Caco-2 (cell line): ENCODE measurements around the gene PIK3CA. TPM values are rescaled to one million over a fixed set of nuclear protein-coding genes. Genes with fewer than 3 reads are reported as not detected.

Source experiments
- BruUV-seq: library from RNA; stranded (reverse); fragments of 400-500 nt; replicated peaks from 2 replicates; lab custom pipeline; 2021; lab: Mats Ljungman, UMichigan
- CTCF ChIA-PET: fragments of 300-600 bp; sonication (Branson Sonifier 250); formaldehyde crosslinking; loops from one replicate; lab custom pipeline; 2022; ENCODE audit warnings: antibody characterized with exemption; lab: Charles Lee
- POLR2A ChIA-PET: fragments of 300-600 bp; sonication (Branson Sonifier 250); formaldehyde crosslinking; loops from one replicate; lab custom pipeline; 2022; ENCODE audit warnings: antibody characterized with exemption; lab: Charles Lee
- DNase-seq, 2 experiments: peaks; one replicate each; pipeline versions ENCODE4 v3.0.0 to v3.0.0-alpha.2; 2020 to 2022
- H3K27me3 ChIP-seq: replicated peaks from 2 replicates; pipeline ENCODE4 v1.6.0; 2011; ENCODE audit warnings: low read length; ENCODE audit not compliant: control insufficient read depth, insufficient read depth
- H3K36me3 ChIP-seq: 2 replicates; pipeline ENCODE4 v1.5.1; 2011; ENCODE audit warnings: low read length; ENCODE audit not compliant: control insufficient read depth, insufficient read depth
- H3K4me1 ChIP-seq: fragments of 250-450 bp; sonication (Bioruptor Pico); 2 replicates; pipeline ENCODE4 v1.5.1; 2020; ENCODE audit warnings: mild to moderate bottlenecking
- H3K4me3 ChIP-seq: 2 replicates; pipeline ENCODE4 v1.5.1; 2011; ENCODE audit warnings: low read depth, mild to moderate bottlenecking, control low read depth, low read length
- H3K9me3 ChIP-seq: fragments of 250-450 bp; sonication (Bioruptor Pico); 2 replicates; pipeline ENCODE4 v1.5.1; 2020; ENCODE audit warnings: mild to moderate bottlenecking, moderate library complexity
- H3K27ac Mint-ChIP-seq: one replicate; pipeline ENCODE4 v1.8.0; 2022; ENCODE audit warnings: mixed read lengths; ENCODE audit not compliant: unreplicated experiment
- H3K27me3 Mint-ChIP-seq: one replicate; pipeline ENCODE4 v1.8.0; 2022; ENCODE audit warnings: mixed read lengths; ENCODE audit not compliant: insufficient read depth, unreplicated experiment
- H3K36me3 Mint-ChIP-seq: one replicate; pipeline ENCODE4 v1.8.0; 2022; ENCODE audit warnings: mild to moderate bottlenecking, mixed read lengths; ENCODE audit not compliant: insufficient read depth, unreplicated experiment
- H3K4me1 Mint-ChIP-seq: one replicate; pipeline ENCODE4 v1.8.0; 2022; ENCODE audit warnings: low read depth, mixed read lengths; ENCODE audit not compliant: unreplicated experiment
- H3K4me3 Mint-ChIP-seq: one replicate; pipeline ENCODE4 v1.8.0; 2022; ENCODE audit warnings: mild to moderate bottlenecking, moderate library complexity, mixed read lengths; ENCODE audit not compliant: unreplicated experiment
- H3K9me3 Mint-ChIP-seq: one replicate; pipeline ENCODE4 v1.8.0; 2022; ENCODE audit warnings: mixed read lengths; ENCODE audit not compliant: unreplicated experiment
- CTCF ChIP-seq, 2 experiments: fragments of 200-600 bp in 1 of 2; IDR thresholded peaks; 1 replicate in 1 of 2; 2 replicates in 1 of 2; pipeline versions ENCODE4 v1.5.1 to v1.8.0; 2011 to 2022; ENCODE audit warnings: antibody characterized with exemption in 1 of 2, control low read depth in 1 of 2, inconsistent platforms in 1 of 2, low read depth in 1 of 2, low read length in 1 of 2, mild to moderate bottlenecking in 1 of 2, moderate library complexity in 1 of 2; ENCODE audit not compliant: insufficient read depth in 1 of 2, severe bottlenecking in 1 of 2, unreplicated experiment in 1 of 2
- intact Hi-C: fragments of 100-400 bp; cut with micrococcal nuclease; formaldehyde crosslinking; loops from one replicate; pipeline ENCODE4 v1.10.0; 2022; ENCODE audit not compliant: unreplicated experiment
- total RNA-seq: library from RNA; stranded (reverse); gene quantifications from 2 replicates; pipeline ENCODE4 v1.2.3, GENCODE V29; 2022

Gene PIK3CA
- total RNA-seq, 1 experiment from 2014 or later, result 10.6 TPM

GRCh38 chr3:179229177-179229576 lies 81.0 kb downstream of the PIK3CA start:
- Histone ChIP-seq H3K36me3 (no peaks in the 10 kb centered on the region), H3K27me3 (no peaks in the 10 kb centered on the region), H3K4me1 (no peaks in the 10 kb centered on the region), H3K9me3 (no peaks in the 10 kb centered on the region), H3K4me3 (no peak overlapping the region)
- Mint-ChIP-seq H3K4me3 (no peak overlapping the region), H3K27me3 (no peaks in the 10 kb centered on the region), H3K4me1 (peaks cover 7% of the 10 kb centered on the region), H3K27ac (no peak overlapping the region), H3K36me3 (peaks cover 15% of the 10 kb centered on the region), H3K9me3 (no peaks in the 10 kb centered on the region)
- no peak for DNase-seq
- intact Hi-C loops, result no loop called here
- CTCF ChIA-PET, result no interaction called here
- no peak for TF ChIP-seq CTCF (IDR thresholded peaks at IDR 0.05; ENCODE audit: insufficient read depth in 1 of 2, low read depth in 1 of 2, low read length in 1 of 2, severe bottlenecking in 1 of 2, unreplicated experiment in 1 of 2)
- no TSS peak for BruUV-seq
- POLR2A ChIA-PET, result no interaction called here

DNA sequence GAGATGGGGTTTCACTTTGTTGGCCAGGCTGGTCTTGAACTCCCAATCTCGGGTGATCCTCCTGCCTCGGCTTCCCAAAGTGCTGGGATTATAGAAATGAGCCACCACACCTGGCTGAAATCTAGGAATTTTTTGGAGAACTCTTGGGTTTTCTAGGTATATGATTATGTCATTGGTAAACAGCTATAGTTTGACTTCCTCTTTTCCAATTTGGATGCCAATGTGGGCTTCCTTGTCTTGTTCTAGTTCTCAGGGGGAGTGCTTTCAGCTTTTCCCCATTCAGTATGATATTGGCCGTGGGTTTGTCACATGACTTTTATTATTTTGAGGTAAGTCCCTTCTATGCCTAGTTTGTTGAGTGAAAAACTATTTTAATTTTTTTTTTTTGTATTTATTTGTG lies 84.9 kb downstream of the PIK3CA start:
- Histone ChIP-seq H3K4me3 (no peak overlapping the region), H3K4me1 (no peaks in the 10 kb centered on the region), H3K9me3 (no peaks in the 10 kb centered on the region), H3K27me3 (no peaks in the 10 kb centered on the region), H3K36me3 (no peaks in the 10 kb centered on the region)
- Mint-ChIP-seq H3K27me3 (no peaks in the 10 kb centered on the region), H3K4me1 (no peaks in the 10 kb centered on the region), H3K27ac (no peak overlapping the region), H3K36me3 (peaks cover 13% of the 10 kb centered on the region), H3K4me3 (no peak overlapping the region), H3K9me3 (no peaks in the 10 kb centered on the region)
- intact Hi-C loops, result no loop called here
- no peak for TF ChIP-seq CTCF (IDR thresholded peaks at IDR 0.05; ENCODE audit: insufficient read depth in 1 of 2, low read depth in 1 of 2, low read length in 1 of 2, severe bottlenecking in 1 of 2, unreplicated experiment in 1 of 2)
- DNase-seq, result no peak
- BruUV-seq, result no TSS peak
- CTCF ChIA-PET, result no interaction called here
- POLR2A ChIA-PET, result no interaction called here

DNA sequence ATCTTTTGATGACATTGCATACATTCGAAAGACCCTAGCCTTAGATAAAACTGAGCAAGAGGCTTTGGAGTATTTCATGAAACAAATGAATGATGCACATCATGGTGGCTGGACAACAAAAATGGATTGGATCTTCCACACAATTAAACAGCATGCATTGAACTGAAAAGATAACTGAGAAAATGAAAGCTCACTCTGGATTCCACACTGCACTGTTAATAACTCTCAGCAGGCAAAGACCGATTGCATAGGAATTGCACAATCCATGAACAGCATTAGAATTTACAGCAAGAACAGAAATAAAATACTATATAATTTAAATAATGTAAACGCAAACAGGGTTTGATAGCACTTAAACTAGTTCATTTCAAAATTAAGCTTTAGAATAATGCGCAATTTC lies 86.0 kb downstream of the PIK3CA start:
- intact Hi-C loops, result no loop called here
- Histone ChIP-seq H3K9me3 (no peaks in the 10 kb centered on the region), H3K4me1 (no peaks in the 10 kb centered on the region), H3K36me3 (no peaks in the 10 kb centered on the region), H3K4me3 (no peak overlapping the region), H3K27me3 (no peaks in the 10 kb centered on the region)
- Mint-ChIP-seq H3K4me1 (no peaks in the 10 kb centered on the region), H3K9me3 (no peaks in the 10 kb centered on the region), H3K27me3 (no peaks in the 10 kb centered on the region), H3K4me3 (no peak overlapping the region), H3K27ac (no peak overlapping the region), H3K36me3 (peaks cover 13% of the 10 kb centered on the region)
- BruUV-seq, result no TSS peak
- ChIA-PET CTCF (no interaction called here), POLR2A (no interaction called here)
- no peak for DNase-seq
- no peak for TF ChIP-seq CTCF (IDR thresholded peaks at IDR 0.05; ENCODE audit: insufficient read depth in 1 of 2, low read depth in 1 of 2, low read length in 1 of 2, severe bottlenecking in 1 of 2, unreplicated experiment in 1 of 2)
